ENCODE measurements around the gene AK8.

Gene AK8

GRCh38 chr9:132679946-132680625 lies 198.0 kb downstream of the AK8 start:
- Histone ChIP-seq H3K9me3 (ENCODE audit: control insufficient read depth, low read length) (no peaks in the 10 kb centered on the region), H3K36me3 (ENCODE audit: control insufficient read depth, insufficient read depth, low read length) (peaks cover 38% of the 10 kb centered on the region), H3K27ac (ENCODE audit: insufficient read depth, low read length, poor library complexity, severe bottlenecking) (no peak overlapping the region), H3K4me1 (ENCODE audit: control insufficient read depth, insufficient read depth, low read length, poor library complexity, severe bottlenecking) (no peaks in the 10 kb centered on the region), H3K27me3 (replicated peaks; ENCODE audit: control insufficient read depth, insufficient read depth, low read length, poor library complexity, severe bottlenecking) (no peaks in the 10 kb centered on the region), H3K4me3 (ENCODE audit: insufficient read depth, low read depth, low read length, poor library complexity, severe bottlenecking) (no peak overlapping the region)
- no peak for DNase-seq

DNA sequence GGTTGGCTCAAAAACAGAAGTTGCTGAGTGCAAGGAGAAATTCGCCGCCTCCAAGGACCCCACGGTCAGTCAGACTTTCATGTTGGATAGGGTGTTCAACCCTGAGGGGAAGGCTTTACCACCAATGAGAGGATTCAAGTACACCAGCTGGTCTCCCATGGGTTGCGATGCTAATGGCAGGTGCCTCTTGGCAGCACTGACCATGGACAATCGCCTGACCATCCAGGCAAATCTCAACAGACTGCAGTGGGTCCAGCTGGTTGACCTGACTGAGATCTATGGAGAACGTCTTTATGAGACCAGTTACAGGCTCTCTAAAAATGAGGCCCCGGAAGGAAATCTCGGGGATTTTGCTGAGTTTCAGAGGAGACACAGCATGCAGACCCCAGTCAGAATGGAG lies 200.1 kb downstream of the AK8 start:
- no peak for DNase-seq
- H3K27me3 ChIP-seq (replicated peaks; ENCODE audit: control insufficient read depth, insufficient read depth, low read length, poor library complexity, severe bottlenecking), result no peaks in the 10 kb centered on the region
- peaks cover 23% of the 10 kb centered on the region for H3K36me3 ChIP-seq (ENCODE audit: control insufficient read depth, insufficient read depth, low read length)
- H3K27ac ChIP-seq (ENCODE audit: insufficient read depth, low read length, poor library complexity, severe bottlenecking), result no peak overlapping the region
- H3K4me3 ChIP-seq (ENCODE audit: insufficient read depth, low read depth, low read length, poor library complexity, severe bottlenecking), result no peak overlapping the region
- no peaks in the 10 kb centered on the region for H3K9me3 ChIP-seq (ENCODE audit: control insufficient read depth, low read length)
- H3K4me1 ChIP-seq (ENCODE audit: control insufficient read depth, insufficient read depth, low read length, poor library complexity, severe bottlenecking), result no peaks in the 10 kb centered on the region

All from effector memory CD4-positive, alpha-beta T cell (primary cell).